ENCODE data around the gene HYDIN. TPM values are rescaled to one million over a fixed set of nuclear protein-coding genes. Genes with fewer than 3 reads are reported as not detected.
"Not testable (repeated sequence)": the region's sequence is repeated elsewhere in the genome, so short reads cannot be mapped to it uniquely, and the experiment has no call there.

HYDIN gene
- total and polyA plus RNA-seq, 3 experiments from 2014 or later: not detected

- H3K27me3 ChIP-seq (ENCODE audit: insufficient read depth, low read length, poor library complexity, severe bottlenecking); H3K4me3 Mint-ChIP-seq; H3K27ac ChIP-seq (ENCODE audit: low read depth, low read length); H3K36me3 ChIP-seq (ENCODE audit: insufficient read depth, low read length); H3K36me3 Mint-ChIP-seq; CTCF ChIA-PET; H3K9me3 Mint-ChIP-seq; H3K27me3 Mint-ChIP-seq; POLR2A ChIA-PET; H3K27ac Mint-ChIP-seq; H3K9me3 ChIP-seq (ENCODE audit: low read length); DNase-seq; H3K4me1 Mint-ChIP-seq; H3K4me3 ChIP-seq (ENCODE audit: low read length); H3K4me1 ChIP-seq (ENCODE audit: insufficient read depth, low read length): not testable (repeated sequence)
Measured at GRCh38 chr16:71053897-71054609, 176.5 kb downstream of the HYDIN start.

GRCh38 chr16:71050307-71050706 lies 180.2 kb downstream of the HYDIN start:
- H3K27ac Mint-ChIP-seq; H3K9me3 Mint-ChIP-seq; H3K27me3 ChIP-seq (ENCODE audit: insufficient read depth, low read length, poor library complexity, severe bottlenecking); H3K27ac ChIP-seq (ENCODE audit: low read depth, low read length); H3K4me1 ChIP-seq (ENCODE audit: insufficient read depth, low read length); H3K4me3 ChIP-seq (ENCODE audit: low read length); POLR2A ChIA-PET; H3K36me3 ChIP-seq (ENCODE audit: insufficient read depth, low read length); H3K4me1 Mint-ChIP-seq; H3K36me3 Mint-ChIP-seq; H3K4me3 Mint-ChIP-seq; H3K9me3 ChIP-seq (ENCODE audit: low read length); H3K27me3 Mint-ChIP-seq; CTCF ChIA-PET; DNase-seq: not testable (repeated sequence)

DNA sequence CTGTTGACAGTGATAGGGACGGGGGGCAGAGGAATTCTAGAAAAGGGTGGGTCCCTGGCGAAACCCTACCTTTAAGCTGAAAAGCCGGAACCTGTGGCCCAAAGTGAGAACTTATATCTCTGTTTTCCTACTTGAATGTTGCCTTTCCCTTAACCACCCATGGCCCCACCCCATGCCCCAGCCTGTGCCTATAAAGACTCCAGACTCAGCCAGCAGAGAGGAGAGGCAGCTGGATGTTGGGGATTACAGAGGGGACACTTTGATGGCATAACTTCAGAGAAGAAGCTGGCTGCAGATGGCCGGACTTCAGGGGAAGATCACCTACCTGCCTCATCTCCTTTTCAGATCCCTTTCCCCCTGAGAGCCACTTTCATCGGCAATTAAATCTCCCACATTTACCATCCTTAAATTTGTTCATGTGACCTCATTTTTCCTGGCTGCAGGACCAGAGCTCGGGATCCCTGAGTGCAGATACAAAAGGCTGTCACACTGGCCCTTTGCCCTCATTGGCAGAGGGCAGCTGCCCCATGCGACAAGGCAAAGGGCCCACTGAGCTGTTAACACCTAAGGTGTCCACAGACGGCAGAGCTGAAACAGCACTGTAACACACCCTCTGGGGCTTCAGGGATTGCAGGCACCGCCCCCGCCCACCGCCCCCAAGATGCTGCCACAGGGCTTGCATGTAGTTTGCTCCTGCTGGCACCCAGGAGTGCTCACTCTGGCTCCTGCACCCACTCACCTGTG lies 191.0 kb downstream of the HYDIN start:
- H3K36me3 Mint-ChIP-seq; H3K9me3 ChIP-seq (ENCODE audit: low read length); H3K27ac ChIP-seq (ENCODE audit: low read depth, low read length); H3K27me3 ChIP-seq (ENCODE audit: insufficient read depth, low read length, poor library complexity, severe bottlenecking); H3K4me3 ChIP-seq (ENCODE audit: low read length); H3K36me3 ChIP-seq (ENCODE audit: insufficient read depth, low read length); H3K4me1 ChIP-seq (ENCODE audit: insufficient read depth, low read length); POLR2A ChIA-PET; H3K9me3 Mint-ChIP-seq; H3K4me3 Mint-ChIP-seq; CTCF ChIA-PET; H3K4me1 Mint-ChIP-seq; H3K27me3 Mint-ChIP-seq; DNase-seq; H3K27ac Mint-ChIP-seq: not testable (repeated sequence)

DNA sequence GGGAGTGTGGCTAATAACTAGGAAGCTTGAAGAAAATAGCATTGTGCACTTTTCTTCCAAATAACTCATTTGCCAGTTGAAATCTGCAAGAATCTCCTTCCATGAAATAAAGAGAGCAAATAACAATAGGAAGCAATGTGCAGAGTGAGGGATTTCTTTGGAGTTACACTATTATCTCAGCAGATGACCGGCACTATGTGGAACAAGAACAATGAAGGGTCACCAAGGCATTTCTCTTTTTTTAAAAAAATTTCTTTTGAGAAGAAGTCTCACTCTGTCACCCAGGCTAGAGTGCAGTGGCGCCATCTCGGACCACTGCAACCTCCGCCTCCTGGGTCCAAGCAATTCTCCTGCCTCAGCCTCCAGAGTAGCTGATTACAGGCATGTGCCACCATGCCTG lies 192.1 kb downstream of the HYDIN start:
- H3K4me3 ChIP-seq (ENCODE audit: low read length); H3K27ac ChIP-seq (ENCODE audit: low read depth, low read length); H3K27me3 ChIP-seq (ENCODE audit: insufficient read depth, low read length, poor library complexity, severe bottlenecking); H3K4me1 ChIP-seq (ENCODE audit: insufficient read depth, low read length); H3K36me3 ChIP-seq (ENCODE audit: insufficient read depth, low read length); H3K36me3 Mint-ChIP-seq; CTCF ChIA-PET; H3K27me3 Mint-ChIP-seq; H3K4me1 Mint-ChIP-seq; H3K9me3 Mint-ChIP-seq; H3K27ac Mint-ChIP-seq; H3K9me3 ChIP-seq (ENCODE audit: low read length); POLR2A ChIA-PET; H3K4me3 Mint-ChIP-seq; DNase-seq: not testable (repeated sequence)

- H3K9me3 Mint-ChIP-seq, H3K36me3 Mint-ChIP-seq, H3K27ac Mint-ChIP-seq: not testable (repeated sequence)
Measured at GRCh38 chr16:71037987-71038386, 192.5 kb downstream of the HYDIN start.

DNA sequence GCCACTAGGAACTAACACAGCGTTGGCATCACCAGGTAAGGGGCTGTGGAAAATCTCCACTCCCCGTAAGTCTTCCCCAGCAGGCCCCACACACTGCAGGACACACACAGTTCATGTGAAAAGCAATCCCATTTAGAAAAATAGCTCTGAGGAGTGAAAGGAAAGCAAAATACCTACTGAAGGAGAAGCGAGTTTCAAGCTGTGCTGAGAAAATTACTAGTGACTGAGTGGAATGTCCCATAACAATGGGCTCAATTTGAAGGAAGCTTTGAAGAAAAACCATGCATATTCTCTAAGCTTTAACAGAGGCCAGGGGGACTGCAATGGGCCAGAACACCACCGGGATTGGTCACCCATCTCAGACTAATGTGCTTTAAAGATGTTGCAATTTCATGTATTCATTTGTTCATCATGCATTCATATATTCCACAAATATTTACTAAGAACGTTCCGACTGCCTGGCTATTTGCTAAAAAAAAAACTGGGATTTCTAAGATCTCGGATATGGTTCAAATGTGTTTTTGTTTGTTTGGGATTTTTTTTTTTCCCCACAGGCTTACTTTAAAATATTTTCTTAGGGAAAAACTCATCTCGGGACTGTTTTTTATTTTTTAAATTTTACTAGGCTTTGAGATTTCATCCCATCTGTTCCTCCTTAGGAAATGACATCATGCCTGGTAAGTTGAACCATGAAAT lies 202.3 kb downstream of the HYDIN start:
- H3K36me3 ChIP-seq (ENCODE audit: insufficient read depth, low read length); H3K4me3 ChIP-seq (ENCODE audit: low read length); H3K4me3 Mint-ChIP-seq; H3K36me3 Mint-ChIP-seq; H3K9me3 Mint-ChIP-seq; DNase-seq; H3K27ac Mint-ChIP-seq; H3K27me3 Mint-ChIP-seq; H3K27me3 ChIP-seq (ENCODE audit: insufficient read depth, low read length, poor library complexity, severe bottlenecking); H3K27ac ChIP-seq (ENCODE audit: low read depth, low read length); H3K9me3 ChIP-seq (ENCODE audit: low read length); POLR2A ChIA-PET; H3K4me1 ChIP-seq (ENCODE audit: insufficient read depth, low read length); H3K4me1 Mint-ChIP-seq; CTCF ChIA-PET: not testable (repeated sequence)

More at GRCh38 chr16:71037987-71038386, 192.5 kb downstream of the HYDIN start:
- CTCF ChIA-PET; H3K36me3 ChIP-seq (ENCODE audit: insufficient read depth, low read length); H3K4me3 Mint-ChIP-seq; H3K27me3 Mint-ChIP-seq; H3K4me3 ChIP-seq (ENCODE audit: low read length); H3K4me1 ChIP-seq (ENCODE audit: insufficient read depth, low read length); DNase-seq; H3K4me1 Mint-ChIP-seq; H3K27me3 ChIP-seq (ENCODE audit: insufficient read depth, low read length, poor library complexity, severe bottlenecking); H3K9me3 ChIP-seq (ENCODE audit: low read length); POLR2A ChIA-PET; H3K27ac ChIP-seq (ENCODE audit: low read depth, low read length): not testable (repeated sequence)

- H3K4me3 Mint-ChIP-seq; H3K27ac ChIP-seq (ENCODE audit: low read depth, low read length); H3K4me1 Mint-ChIP-seq; CTCF ChIA-PET; H3K27me3 ChIP-seq (ENCODE audit: insufficient read depth, low read length, poor library complexity, severe bottlenecking); H3K27me3 Mint-ChIP-seq; H3K9me3 Mint-ChIP-seq; H3K4me1 ChIP-seq (ENCODE audit: insufficient read depth, low read length); H3K4me3 ChIP-seq (ENCODE audit: low read length); H3K27ac Mint-ChIP-seq; H3K9me3 ChIP-seq (ENCODE audit: low read length); DNase-seq; H3K36me3 ChIP-seq (ENCODE audit: insufficient read depth, low read length); H3K36me3 Mint-ChIP-seq; POLR2A ChIA-PET: not testable (repeated sequence)
Measured at GRCh38 chr16:71027511-71027910, 203.0 kb downstream of the HYDIN start.

DNA sequence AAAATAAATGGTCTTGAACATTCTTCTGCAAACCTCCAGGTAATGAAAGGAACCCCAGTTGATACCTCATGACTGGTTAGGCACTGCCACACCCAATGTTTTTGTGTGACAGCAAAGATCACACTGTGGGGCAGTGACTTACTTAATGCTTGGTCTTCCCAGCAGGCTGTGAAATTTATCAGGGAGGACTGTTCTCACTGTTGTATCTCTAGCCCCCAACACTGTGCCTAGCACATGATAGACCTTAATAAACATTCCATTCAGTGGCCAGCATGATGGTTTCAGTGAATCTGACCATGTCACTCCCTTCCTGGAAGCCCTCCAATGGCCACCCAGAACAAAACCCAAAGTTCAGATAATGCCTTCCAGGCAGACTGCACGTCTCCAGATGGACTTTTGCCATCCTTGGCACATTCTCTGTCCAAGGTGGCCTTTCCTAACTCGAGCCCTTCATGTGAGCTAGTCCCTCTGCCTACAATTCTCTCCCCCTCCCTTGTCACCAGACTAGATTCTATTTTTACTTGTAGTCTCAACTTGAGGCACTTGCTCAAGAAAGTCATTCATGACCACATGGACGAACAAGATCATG lies 206.6 kb downstream of the HYDIN start:
- H3K27ac Mint-ChIP-seq; H3K36me3 Mint-ChIP-seq; POLR2A ChIA-PET; H3K4me3 ChIP-seq (ENCODE audit: low read length); H3K27ac ChIP-seq (ENCODE audit: low read depth, low read length); H3K4me1 Mint-ChIP-seq; H3K4me1 ChIP-seq (ENCODE audit: insufficient read depth, low read length); H3K9me3 ChIP-seq (ENCODE audit: low read length); H3K4me3 Mint-ChIP-seq; H3K9me3 Mint-ChIP-seq; CTCF ChIA-PET; H3K36me3 ChIP-seq (ENCODE audit: insufficient read depth, low read length); H3K27me3 ChIP-seq (ENCODE audit: insufficient read depth, low read length, poor library complexity, severe bottlenecking); DNase-seq; H3K27me3 Mint-ChIP-seq: not testable (repeated sequence)
